MG63 (cell line): ENCODE results near the gene FBXL19. TPM values are rescaled to one million over a fixed set of nuclear protein-coding genes. Genes with fewer than 3 reads are reported as not detected.
A peak's percentile ranks its signal among the peaks of the same experiment; 100 is the strongest.

Source experiments
- DNase-seq: peaks from one replicate; pipeline ENCODE4 v3.0.0-alpha.2; 2020
- H3K27me3 ChIP-seq: fragments of 250-450 bp; sonication (Bioruptor Pico); 2 replicates; pipeline ENCODE4 v1.5.1; 2020; ENCODE audit warnings: mild to moderate bottlenecking, moderate library complexity
- H3K36me3 ChIP-seq: fragments of 250-450 bp; sonication (Bioruptor Pico); 2 replicates; pipeline ENCODE4 v1.5.1; 2020; ENCODE audit warnings: mild to moderate bottlenecking, moderate library complexity
- H3K4me3 ChIP-seq: fragments of 250-450 bp; sonication (Bioruptor Pico); 2 replicates; pipeline ENCODE4 v1.5.1; 2020; ENCODE audit warnings: mild to moderate bottlenecking, moderate library complexity
- H3K9me3 ChIP-seq: fragments of 250-450 bp; sonication (Bioruptor Pico); 2 replicates; pipeline ENCODE4 v1.5.1; 2020; ENCODE audit warnings: mild to moderate bottlenecking, moderate library complexity
- total RNA-seq: library from RNA; depleted of rRNA; stranded (reverse); fragments of >200 nt; shearing (Covaris generic); gene quantifications from 2 replicates; pipeline ENCODE4 v1.2.3, GENCODE V29; 2014; ENCODE audit warnings: low replicate concordance

The FBXL19 gene
- total RNA-seq, 1 experiment from 2014 or later, result 31.2 TPM

DNA sequence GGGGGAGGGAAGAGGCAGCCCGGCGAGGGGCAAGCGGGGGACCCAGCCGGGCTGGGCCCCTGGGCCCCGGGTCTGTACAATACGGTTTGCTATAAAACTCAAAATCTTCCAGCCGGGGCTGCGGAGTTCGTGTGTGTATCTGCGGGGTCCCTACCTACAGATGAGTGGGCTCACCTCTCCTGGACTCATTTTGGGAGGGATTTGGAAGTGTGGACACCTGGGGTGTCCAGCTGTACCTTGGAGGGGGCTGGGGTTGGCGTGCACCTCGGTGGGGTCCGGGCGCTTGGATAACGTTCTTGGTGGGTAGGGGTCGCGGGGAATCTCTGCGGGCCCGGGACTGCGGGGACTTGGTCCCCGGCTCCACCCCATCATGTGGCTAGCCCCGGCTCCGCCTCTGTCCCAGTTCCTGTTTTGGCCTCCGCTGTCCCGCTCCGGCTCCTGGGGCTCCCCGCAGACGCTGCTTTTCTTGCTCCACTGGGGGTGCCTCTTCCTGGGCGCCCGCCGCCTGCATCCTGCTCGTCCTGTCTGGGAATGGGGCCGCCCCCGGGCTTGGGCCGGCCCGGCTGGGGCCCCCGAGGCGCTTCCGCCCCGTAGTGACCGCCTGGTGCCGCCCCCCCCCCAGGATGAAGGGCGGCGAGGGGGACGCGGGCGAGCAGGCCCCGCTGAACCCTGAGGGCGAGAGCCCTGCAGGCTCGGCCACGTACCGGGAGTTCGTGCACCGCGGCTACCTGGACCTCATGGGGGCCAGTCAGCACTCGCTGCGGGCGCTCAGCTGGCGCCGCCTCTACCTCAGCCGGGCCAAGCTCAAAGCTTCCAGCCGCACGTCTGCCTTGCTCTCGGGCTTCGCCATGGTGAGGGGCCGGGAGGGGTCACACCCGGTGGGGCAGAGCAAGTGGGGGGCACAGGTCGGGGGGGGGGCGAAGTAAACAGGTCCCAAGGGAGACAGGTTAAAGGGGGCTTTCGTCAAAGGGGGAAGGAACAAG, 25.6 kb downstream of the FBXL19 start, which contains the start of gene ORAI3:
TSS of gene ORAI3 (plus strand) at position 402 of the 983 bp plus-strand sequence. CDS start at position 624, 222 bp downstream.
- no peaks in the 10 kb centered on the region for H3K9me3 ChIP-seq
- peak within 1 kb of the TSS; percentile 58 for H3K4me3 ChIP-seq
- peaks cover 16% of the 10 kb centered on the region for H3K36me3 ChIP-seq
- no peaks in the 10 kb centered on the region for H3K27me3 ChIP-seq
- DNase-seq, result peak; percentile 61

DNA sequence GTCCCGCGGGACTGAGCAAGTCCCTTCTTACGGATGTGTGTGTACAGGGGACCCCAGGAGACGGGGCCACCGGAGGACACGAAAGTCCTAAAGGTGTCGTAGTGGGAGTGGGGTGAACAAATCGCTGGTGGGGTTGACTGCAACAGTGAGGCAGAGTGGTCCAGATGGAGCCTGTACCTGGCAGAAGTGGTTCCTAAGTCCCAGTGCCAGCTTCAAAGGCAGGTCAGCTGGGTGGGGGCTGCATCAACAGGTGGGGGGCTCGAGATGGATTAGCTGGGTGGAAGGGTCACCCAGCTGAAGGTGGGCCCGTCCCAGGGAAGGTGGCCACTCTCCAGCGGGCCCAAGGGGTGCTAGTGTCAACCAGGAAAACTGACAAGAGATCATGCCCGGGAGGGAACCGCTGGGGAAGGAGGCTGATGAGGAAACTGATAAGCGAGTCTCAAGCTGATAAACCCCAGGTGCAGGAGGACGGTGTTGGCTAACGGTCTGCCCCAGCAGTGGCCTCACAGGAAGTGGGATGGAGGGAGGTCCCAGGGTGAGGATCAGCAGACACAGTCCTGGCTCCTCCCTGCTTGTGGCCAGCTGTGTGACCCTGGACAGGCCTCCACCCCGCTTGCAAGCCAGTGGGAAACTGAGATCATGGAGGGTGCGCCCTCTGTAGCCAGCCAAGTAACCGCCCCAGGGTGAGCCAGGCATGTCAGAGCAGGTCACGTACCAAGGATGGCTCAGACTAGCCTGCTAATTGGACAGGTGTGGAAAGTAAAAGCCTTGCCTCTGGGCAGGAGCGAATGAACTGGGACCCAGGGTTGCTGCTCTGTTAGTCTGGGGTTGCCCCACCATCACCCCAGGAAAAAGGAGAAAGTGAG, 26.5 kb downstream of the FBXL19 start:
- Histone ChIP-seq H3K27me3 (no peaks in the 10 kb centered on the region), H3K4me3 (peak overlapping the region; percentile 58), H3K36me3 (peaks cover 9% of the 10 kb centered on the region), H3K9me3 (no peaks in the 10 kb centered on the region)
- peak; percentile 77 for DNase-seq

DNA sequence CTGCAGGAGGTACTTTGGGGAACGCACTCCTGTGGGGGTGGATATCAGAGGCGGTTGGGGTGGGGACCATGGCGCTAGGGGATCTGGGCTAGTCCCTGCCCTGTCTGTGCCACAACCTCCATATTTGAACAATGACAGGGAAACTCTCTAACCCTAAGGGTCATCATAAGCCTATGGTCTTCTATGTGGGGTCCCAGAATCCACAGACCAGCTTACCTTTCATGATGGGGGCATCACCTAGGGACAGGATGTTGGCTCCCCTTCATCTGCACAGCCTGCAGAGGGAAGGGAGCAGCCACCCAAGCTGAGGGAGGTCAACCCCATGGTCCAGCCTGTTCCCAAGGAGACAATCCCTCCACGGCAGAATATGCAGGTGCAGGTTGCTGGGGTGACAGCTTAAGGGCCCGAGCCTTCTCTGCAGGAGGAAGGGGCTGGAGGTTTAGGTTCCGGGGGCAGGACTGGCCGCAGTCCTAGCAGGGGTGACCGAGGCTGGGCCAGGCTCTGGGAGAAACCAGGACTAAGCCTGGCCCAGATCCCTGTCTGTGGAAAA, 27.2 kb downstream of the FBXL19 start:
- H3K4me3 ChIP-seq, result no peak overlapping the region
- no peaks in the 10 kb centered on the region for H3K27me3 ChIP-seq
- H3K36me3 ChIP-seq, result peaks cover 6% of the 10 kb centered on the region; the same call in 1 of the 2 replicates
- DNase-seq, result no peak
- H3K9me3 ChIP-seq, result no peaks in the 10 kb centered on the region

- H3K27me3 ChIP-seq, result no peaks in the 10 kb centered on the region
- H3K36me3 ChIP-seq, result peaks cover 6% of the 10 kb centered on the region; the same call in 1 of the 2 replicates
- no peaks in the 10 kb centered on the region for H3K9me3 ChIP-seq
- no peak for DNase-seq
- H3K4me3 ChIP-seq, result no peak overlapping the region
Measured at GRCh38 chr16:30951193-30951592, 27.8 kb downstream of the FBXL19 start.

GRCh38 chr16:30951750-30952149, 28.4 kb downstream of the FBXL19 start:
- H3K36me3 ChIP-seq, result peaks cover 5% of the 10 kb centered on the region; the same call in 1 of the 2 replicates
- no peak overlapping the region for H3K4me3 ChIP-seq
- H3K27me3 ChIP-seq, result no peaks in the 10 kb centered on the region
- H3K9me3 ChIP-seq, result no peaks in the 10 kb centered on the region
- DNase-seq, result peak; percentile 88

DNA sequence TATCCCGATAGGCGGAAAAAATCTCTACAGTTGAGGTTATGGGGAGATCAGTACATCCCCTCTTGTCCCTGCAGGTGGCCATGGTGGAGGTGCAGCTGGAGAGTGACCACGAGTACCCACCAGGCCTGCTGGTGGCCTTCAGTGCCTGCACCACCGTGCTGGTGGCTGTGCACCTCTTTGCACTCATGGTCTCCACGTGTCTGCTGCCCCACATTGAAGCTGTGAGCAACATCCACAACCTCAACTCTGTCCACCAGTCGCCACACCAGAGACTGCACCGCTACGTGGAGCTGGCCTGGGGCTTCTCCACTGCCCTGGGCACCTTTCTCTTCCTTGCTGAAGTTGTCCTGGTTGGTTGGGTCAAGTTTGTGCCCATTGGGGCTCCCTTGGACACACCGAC, 29.7 kb downstream of the FBXL19 start:
- H3K9me3 ChIP-seq, result no peaks in the 10 kb centered on the region
- DNase-seq, result no peak

GRCh38 chr16:30953511-30954124, 30.2 kb downstream of the FBXL19 start:
- Histone ChIP-seq H3K36me3 (peaks cover 1% of the 10 kb centered on the region), H3K9me3 (no peaks in the 10 kb centered on the region), H3K27me3 (no peaks in the 10 kb centered on the region), H3K4me3 (no peak overlapping the region)
- peak; percentile 71 for DNase-seq

More for the DNA sequence above, 29.7 kb downstream of the FBXL19 start:
- Histone ChIP-seq H3K27me3 (no peaks in the 10 kb centered on the region), H3K4me3 (no peak overlapping the region), H3K36me3 (no peaks in the 10 kb centered on the region; the same call in 1 of the 2 replicates)

- no peak overlapping the region for H3K4me3 ChIP-seq
- no peak for DNase-seq
- H3K27me3 ChIP-seq, result no peaks in the 10 kb centered on the region
- H3K36me3 ChIP-seq, result peaks cover 15% of the 10 kb centered on the region
- H3K9me3 ChIP-seq, result no peaks in the 10 kb centered on the region
Measured at GRCh38 chr16:30954993-30955392, 31.6 kb downstream of the FBXL19 start.

DNA sequence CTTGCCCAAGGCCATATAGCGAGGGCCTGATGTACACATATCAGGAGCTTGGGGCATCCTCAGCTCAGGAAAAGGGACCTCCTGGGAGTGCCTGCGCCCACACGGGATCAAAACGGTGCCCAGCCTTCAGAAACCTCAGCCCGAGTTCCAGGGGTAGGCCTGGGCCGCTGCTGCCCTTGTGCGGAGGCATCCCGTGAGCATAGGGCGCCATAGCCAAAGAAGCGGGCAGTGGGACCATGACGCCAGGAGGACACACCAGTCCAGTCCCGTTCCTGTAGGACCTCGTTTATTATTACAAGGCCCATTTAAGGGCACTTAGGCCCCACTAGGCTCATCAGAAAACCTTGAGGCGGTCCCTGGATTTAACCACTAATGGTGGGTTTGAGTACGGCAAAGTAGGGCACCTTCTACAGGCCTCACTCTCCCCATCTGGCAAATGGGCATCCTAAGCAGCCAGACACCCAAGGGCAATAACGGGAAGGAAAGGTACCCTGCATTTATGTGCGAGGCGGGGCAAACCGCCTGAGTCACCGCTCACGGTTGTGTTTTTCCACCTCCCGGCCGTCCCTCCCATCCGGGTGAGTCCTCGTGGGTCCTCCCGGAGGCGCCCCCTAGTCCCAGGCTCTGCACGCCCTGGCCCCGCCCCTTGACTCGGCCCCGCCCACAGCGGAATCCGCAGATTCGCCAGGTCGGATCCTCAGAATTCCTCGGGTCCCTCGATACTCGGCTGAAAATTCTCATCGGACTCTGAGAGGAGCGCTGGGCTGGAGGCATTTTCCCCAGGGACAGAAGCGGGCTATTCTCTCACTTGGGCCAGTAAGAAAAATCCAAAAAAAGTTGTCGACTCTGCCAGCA, 33.5 kb downstream of the FBXL19 start:
- peak; percentile 95 for DNase-seq
- H3K27me3 ChIP-seq, result no peaks in the 10 kb centered on the region
- no peaks in the 10 kb centered on the region for H3K9me3 ChIP-seq
- H3K4me3 ChIP-seq, result peak overlapping the region; percentile 100
- peaks cover 31% of the 10 kb centered on the region for H3K36me3 ChIP-seq

GRCh38 chr16:30957456-30958174, 34.2 kb downstream of the FBXL19 start, which contains the start of gene SETD1A:
Gene SETD1A (plus strand): TSS chr16:30957754. CDS start chr16:30958732, 978 bp downstream.
- peaks cover 39% of the 10 kb centered on the region for H3K36me3 ChIP-seq
- H3K9me3 ChIP-seq, result no peaks in the 10 kb centered on the region
- no peaks in the 10 kb centered on the region for H3K27me3 ChIP-seq
- peak within 1 kb of the TSS; percentile 100 for H3K4me3 ChIP-seq
- peak; percentile 99 for DNase-seq

DNA sequence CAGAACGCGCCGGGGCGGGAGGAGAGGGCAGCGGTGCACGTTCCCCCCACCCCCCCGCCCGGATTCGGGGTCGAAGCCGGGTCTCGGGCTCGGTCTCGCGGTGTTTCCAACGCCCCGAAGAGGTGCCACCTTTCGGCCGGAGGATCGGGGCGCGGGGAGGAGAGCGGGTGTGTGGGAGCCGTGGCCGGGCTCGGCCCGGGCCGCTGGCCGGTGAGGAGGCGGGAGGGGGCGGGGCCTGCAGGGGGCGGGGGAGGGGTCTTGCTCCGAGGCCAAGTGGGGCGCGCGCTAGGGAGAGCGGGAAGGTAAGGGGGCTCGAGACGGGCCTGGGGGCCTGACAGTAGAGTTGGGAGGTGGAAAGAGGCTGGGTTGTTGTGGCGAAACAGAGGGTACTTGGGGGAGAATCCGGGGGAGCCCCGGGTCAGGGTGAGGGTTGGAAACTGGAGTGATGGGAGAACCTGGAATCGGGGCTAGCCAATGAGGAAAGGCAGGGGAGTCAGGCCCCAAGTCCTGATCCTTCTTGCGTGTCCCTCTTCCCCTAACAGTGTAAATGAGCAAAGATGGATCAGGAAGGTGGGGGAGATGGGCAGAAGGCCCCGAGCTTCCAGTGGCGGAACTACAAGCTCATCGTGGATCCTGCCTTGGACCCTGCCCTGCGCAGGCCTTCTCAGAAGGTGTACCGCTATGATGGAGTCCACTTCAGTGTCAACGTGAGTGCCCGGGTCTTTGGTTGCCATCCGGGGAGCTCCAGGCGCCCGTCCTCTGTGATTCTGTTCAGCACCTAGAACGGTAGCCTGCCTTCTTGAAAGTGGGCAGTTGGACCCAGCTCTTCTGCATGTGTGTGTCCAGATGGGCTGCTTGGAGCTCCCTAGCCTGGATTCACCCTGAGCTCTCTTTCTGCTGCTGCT, 35.1 kb downstream of the FBXL19 start:
- H3K4me3 ChIP-seq, result peak overlapping the region; percentile 100
- H3K36me3 ChIP-seq, result peaks cover 47% of the 10 kb centered on the region
- no peaks in the 10 kb centered on the region for H3K9me3 ChIP-seq
- H3K27me3 ChIP-seq, result no peaks in the 10 kb centered on the region
- DNase-seq, result peak; percentile 70

GRCh38 chr16:30961384-30961783, 38.0 kb downstream of the FBXL19 start:
- H3K9me3 ChIP-seq, result no peaks in the 10 kb centered on the region
- H3K4me3 ChIP-seq, result no peak overlapping the region
- DNase-seq, result no peak
- peaks cover 75% of the 10 kb centered on the region for H3K36me3 ChIP-seq
- no peaks in the 10 kb centered on the region for H3K27me3 ChIP-seq

GRCh38 chr16:30963925-30964511, 40.6 kb downstream of the FBXL19 start:
- Histone ChIP-seq H3K9me3 (no peaks in the 10 kb centered on the region), H3K27me3 (no peaks in the 10 kb centered on the region), H3K36me3 (peaks cover 96% of the 10 kb centered on the region), H3K4me3 (no peak overlapping the region)
- no peak for DNase-seq
